Measurements from ENCODE around the gene EXOC7. TPM values are rescaled to one million over a fixed set of nuclear protein-coding genes. Genes with fewer than 3 reads are reported as not detected.

The EXOC7 gene
- total RNA-seq, 2 donors from 2014 or later: 85.0 to 91.9 TPM

DNA sequence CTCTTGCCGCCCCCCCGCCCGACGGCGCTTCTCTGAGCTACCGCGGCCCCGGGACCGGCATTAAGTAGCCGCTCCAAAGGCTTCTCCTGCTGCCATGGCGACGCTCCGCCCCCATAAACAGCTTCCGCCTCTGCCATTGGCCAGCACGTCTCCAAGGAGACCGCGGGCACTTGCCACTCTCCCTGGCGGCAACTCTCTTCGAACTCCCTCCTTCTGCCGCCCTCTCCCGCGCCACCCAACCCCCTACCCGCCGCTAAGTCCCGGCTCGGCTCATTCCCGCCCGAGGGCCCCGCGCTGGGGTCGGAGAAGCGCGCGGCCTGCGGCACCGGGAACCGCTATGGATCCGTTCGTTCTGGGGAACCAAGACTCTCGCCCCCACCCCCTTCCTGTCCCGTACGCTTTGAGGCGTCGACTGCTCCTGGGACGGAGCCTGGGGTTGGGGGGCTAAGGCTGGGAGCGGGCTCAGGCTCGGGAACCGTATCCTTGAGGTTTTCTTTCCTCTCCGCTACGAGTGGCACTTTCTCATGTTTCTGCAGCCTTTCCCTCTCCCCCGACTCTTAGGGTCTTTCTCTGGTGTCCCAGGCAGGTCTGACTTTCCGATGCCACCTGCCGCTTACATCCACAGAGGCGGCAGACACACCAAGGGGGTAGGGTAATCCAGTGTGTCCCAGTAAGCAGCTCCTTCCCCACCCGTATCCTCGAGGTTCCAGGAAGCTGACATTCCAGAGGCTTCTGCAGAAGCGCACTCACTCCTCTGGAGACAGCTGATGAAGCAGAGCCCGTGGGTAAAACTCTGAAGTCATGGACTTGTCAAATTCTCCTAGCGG, 37.8 kb upstream of the EXOC7 start, which contains the start of gene FOXJ1:
FOXJ1 (minus strand) TSS at position 34 of the 827 bp plus-strand sequence. CDS start 850 bp downstream, outside the sequence.
- ATAC-seq (peak; percentile 78 to 90), DNase-seq (ENCODE audit: low spot score in 2 of 2) (peak; percentile 89 to 94)
- Mint-ChIP-seq H3K36me3 (peaks cover 0 to 9% of the 10 kb centered on the region in 2 donors), H3K9me3 (no peaks in the 10 kb centered on the region), H3K27ac (peak within 1 kb of the TSS in 1 of 2 donors; percentile 39)

DNA sequence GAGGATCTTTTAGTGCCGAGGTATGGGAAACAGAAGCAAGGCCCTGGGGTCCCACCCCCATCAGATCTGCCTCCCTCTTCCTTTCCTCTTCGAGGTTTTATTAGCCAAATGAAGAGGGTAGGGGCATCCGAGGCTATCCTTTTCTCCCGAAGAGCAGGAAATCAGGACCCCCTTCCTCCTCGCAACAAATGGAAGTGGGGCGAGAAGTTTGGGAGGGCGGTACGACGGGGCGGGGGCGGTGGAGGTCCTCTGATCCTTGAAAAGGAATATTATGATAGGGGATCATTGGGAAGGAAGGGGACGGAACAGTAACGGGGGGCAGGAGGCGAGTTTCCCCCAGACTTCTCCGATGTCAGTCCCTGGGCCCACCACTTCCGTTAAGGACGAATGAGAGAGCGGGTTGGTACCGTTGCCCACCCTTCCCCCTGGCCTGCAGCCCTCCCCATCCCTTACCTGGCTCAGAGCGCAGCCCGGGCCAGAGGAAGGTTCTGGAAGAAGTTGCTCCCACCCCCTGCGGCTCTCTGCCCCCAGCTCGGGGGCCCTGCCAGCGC, 37.1 kb upstream of the EXOC7 start:
- DNase-seq (ENCODE audit: low spot score in 2 of 2): no peak
- Mint-ChIP-seq H3K9me3 (no peaks in the 10 kb centered on the region), H3K36me3 (peaks cover 0 to 5% of the 10 kb centered on the region in 2 donors), H3K27ac (no peak overlapping the region)
- no peak for ATAC-seq

DNA sequence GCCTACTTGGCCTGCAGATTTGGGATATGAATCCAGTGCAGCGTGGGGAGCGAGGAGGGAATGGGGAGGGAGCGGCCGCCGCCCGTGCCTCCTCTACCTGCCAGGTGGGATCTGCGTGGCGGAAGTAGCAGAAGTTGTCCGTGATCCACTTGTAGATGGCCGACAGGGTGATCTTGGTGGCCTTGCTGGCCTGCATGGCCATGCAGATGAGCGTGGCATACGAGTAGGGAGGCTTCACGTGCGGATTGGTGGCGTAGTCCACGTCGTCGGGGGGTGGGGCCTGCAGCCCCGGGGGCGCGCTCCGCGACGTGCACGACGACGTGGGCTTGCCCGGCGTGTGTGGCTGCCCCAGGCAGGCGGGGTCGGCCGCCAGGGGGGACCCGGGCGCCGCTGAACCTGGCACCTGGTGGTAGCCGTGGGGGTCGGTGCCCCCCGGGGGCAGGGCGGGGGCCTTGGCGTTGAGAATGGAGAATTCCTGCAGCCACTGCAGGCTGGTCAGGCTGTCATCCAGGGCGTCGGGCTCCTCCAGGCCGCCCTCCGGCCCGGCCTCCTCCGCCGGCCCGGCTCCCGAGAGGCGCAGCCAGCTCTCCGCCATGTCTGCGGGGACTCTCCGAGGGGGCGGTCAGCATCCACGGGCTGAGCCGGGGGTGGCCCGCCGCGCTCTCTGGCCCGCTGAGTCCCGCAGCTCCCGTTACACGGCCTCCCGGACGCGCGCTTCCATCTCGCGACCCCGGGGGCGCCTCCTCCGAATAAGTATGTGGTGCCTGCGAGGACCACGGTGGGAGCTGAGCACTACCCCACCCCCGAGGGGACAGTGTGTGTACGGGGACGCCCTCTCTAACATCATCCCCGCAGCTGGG, 36.4 kb upstream of the EXOC7 start:
- peak overlapping the region in 1 of 2 donors; percentile 36 for H3K27ac Mint-ChIP-seq
- no peak for DNase-seq (ENCODE audit: low spot score in 2 of 2)
- H3K9me3 Mint-ChIP-seq: no peaks in the 10 kb centered on the region
- no peaks in the 10 kb centered on the region for H3K36me3 Mint-ChIP-seq
- peak; percentile 27 to 32 for ATAC-seq

DNA sequence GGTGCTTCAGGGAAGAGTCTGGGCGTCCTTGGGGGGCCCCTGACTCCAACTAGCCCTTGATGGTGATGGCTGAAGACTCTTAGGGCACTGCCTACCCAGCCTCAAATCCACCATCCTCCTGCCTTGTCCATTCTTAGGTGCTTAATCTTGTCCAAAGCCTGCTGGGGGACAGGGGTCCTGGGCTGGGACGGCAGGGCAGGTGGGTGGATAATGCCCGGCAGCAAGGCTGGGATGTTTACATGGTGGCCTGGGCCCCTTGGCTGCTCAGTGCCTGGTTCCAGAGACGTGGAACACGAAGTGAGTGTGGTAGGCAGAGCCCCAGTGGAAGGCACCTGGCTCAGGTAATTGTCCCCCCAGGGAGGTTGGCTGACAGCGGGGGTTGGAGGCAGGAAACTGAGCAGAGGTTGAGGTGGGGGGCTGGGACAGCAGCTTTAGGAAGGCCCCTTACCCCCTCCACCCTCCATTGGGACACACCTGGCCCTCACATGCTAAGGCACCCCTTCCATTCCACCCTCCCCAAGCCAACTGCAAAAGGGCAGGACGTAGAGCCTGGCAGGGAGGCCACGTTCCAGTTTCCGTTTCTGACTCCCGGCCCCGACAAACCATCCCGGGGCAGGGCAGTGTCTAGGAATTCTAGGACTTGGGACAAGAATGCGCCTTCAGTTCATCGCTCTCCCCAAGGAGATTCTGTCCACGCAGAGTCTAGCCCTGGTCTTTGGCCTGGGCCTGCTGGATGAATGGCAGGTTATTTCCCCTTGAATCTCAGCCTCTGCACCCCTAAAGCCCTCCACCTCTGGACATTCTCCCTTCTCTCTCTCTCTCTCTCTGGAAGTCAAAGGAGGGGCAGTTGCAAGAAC, 35.5 kb upstream of the EXOC7 start:
- ATAC-seq (no peak), DNase-seq (ENCODE audit: low spot score in 2 of 2) (no peak)
- Mint-ChIP-seq H3K36me3 (no peaks in the 10 kb centered on the region), H3K27ac (peak overlapping the region in 1 of 2 donors; percentile 36), H3K9me3 (no peaks in the 10 kb centered on the region)

DNA sequence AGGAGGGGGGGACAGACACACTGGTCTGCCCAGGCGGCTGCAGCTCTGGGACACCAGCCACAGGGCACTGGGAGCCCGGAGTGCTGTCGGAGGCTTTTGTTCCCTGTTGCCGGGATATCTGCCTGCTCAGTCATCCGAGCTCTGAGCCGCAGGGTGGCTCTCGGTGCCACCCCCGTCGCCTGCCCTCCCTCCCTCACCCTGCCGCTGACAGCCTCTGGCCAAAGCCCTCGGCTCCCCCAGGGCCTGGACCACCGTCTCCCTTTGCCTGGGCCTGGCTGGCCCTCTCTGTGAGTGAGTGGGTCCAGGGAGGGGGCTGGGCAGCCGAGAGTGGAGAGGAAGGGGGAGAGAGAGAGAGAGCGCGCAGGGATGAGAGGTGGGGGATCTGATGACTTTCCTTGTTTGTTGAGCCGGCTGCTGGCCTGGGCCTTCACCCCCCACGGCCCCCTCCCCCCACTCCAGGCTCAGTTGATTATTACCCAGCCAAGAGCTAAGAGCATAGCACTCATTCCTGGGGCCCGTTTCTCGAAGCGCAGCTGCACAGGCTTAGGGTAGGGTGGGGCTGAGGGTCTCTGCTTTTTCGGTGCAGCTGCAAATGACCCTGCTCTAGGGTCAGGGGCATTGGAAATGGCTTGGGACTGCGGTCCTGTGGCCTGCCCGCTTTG, 34.8 kb upstream of the EXOC7 start:
- ATAC-seq: no peak
- no peaks in the 10 kb centered on the region for H3K36me3 Mint-ChIP-seq
- no peaks in the 10 kb centered on the region for H3K9me3 Mint-ChIP-seq

DNA sequence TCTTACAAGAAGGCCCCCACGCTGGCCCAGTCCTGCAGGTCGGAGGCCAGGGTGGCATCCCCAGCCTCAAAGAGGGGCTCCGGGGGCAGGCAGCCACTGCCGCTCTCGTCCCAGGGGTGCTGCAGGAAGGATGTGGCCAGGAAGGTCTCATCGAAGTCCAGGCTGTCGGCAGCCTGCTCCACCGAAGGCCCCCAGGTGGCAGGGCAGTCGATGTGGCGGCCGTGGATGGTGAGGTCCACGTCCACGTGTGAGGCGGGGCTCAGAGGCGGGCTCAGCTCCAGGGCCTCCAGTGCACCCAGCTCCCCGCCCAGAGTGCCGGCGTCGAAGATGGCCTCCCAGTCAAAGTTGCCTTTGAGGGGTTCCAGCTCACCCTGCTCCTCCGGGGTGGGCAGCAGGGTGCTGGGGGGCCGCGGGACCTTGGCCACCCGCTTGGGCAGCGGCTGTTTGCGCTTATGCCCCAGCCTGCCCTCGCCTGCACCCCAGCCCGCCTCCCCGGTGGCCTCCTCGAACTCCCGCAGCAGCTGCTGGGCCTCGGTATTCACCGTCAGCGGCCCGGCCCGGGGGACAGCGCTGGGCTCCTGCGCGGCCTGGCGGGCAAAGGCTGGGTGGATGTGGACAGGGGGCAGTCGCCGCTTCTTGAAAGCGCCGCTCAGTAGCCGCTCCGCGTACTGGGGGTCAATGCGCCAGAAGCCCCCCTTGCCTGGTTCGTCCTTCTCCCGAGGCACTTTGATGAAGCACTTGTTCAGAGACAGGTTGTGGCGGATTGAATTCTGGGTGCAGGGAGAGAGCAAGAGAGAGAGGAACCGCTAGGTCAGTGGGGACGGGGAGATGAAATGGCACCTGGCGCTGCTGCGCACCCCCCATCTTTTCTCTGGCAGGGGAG, 34.0 kb upstream of the EXOC7 start:
- no peak for ATAC-seq
- H3K36me3 Mint-ChIP-seq: no peaks in the 10 kb centered on the region
- peak overlapping the region in 1 of 2 donors; percentile 59 for H3K27ac Mint-ChIP-seq
- H3K9me3 Mint-ChIP-seq: no peaks in the 10 kb centered on the region
- no peak for DNase-seq (ENCODE audit: low spot score in 2 of 2)

More for the DNA sequence above, 34.8 kb upstream of the EXOC7 start:
- DNase-seq (ENCODE audit: low spot score in 2 of 2): no peak
- no peak overlapping the region for H3K27ac Mint-ChIP-seq

DNA sequence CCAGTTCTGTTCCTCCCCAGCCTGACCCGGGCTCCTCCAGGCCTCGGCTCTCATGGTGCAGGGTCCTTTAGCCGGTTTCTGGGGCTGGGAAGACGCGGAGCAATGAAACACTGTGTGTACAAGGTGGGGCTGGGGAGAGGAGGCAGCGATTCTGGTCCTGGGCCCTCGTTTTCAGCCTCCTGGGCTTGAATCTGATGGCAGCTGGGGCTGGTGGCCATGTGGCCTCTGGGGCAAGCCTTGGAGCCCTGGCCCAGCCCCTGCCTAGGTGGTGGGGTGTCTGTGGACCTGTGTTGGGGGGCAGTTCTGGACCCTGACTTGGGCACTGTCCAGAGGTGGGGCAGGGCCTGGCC, 33.4 kb upstream of the EXOC7 start:
- ATAC-seq (no peak), DNase-seq (ENCODE audit: low spot score in 2 of 2) (no peak)
- no peaks in the 10 kb centered on the region for H3K36me3 Mint-ChIP-seq
- peak overlapping the region; percentile 17 to 59 for H3K27ac Mint-ChIP-seq
- no peaks in the 10 kb centered on the region for H3K9me3 Mint-ChIP-seq

DNA sequence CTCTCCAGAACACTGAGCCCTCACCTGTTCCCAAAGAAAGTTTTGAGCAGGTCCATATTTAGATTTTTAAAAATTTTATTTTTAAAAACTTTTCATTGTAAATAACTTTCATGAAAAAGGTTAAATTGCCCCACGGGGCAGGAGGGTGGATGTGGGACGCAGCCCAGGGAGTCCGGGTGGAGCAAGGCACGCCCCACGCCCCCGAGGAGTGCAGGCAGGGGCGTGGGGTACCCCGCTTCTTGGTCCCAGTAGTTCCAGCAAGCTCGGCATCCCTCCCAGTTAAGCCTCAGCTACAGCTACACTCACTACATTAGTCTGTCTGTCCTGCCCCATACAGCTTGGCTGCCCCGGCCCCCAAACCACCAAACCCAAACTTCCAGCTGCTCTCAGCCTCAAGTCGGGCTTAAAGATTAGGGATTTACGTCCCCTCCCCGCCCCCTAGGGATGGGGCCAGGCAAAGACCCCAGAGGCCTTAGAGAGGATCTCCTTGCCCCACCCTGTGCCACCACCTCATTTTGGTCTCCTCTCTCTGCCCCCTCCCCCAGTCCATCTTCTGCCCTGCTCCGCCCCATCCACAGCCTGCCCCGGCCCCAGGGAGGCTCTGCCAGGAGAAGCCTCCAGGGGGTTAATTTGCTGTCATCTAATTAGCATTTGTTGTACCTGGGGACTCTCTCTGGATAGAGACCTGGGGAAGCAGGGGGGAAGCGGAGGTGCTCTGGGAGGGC, 32.9 kb upstream of the EXOC7 start:
- no peaks in the 10 kb centered on the region for H3K9me3 Mint-ChIP-seq
- DNase-seq (ENCODE audit: low spot score in 2 of 2) (no peak), ATAC-seq (no peak)
- peak overlapping the region; percentile 17 to 59 for H3K27ac Mint-ChIP-seq
- H3K36me3 Mint-ChIP-seq: no peaks in the 10 kb centered on the region

DNA sequence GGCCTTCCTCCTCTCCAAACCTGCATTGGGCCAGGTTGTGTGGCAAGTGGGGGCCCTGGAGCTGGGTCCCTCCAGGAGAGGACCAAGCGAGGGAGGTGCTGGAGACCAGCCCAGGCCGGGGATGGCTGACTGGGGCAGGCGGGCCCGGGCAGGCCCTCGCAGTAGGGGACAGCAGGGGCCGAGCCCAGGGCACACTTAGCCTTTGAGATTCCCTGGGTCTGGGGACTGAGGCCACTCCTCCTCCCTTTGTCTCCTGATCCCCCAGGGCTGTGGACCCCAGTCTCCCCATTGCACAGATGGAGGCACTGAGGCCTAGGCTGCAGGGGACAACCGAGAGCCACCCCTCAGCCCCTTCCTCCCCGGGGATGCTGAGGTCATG, 32.2 kb upstream of the EXOC7 start:
- Mint-ChIP-seq H3K9me3 (no peaks in the 10 kb centered on the region), H3K27ac (peak overlapping the region in 1 of 2 donors; percentile 63), H3K36me3 (no peaks in the 10 kb centered on the region)
- DNase-seq (ENCODE audit: low spot score in 2 of 2): no peak
- ATAC-seq: no peak

DNA sequence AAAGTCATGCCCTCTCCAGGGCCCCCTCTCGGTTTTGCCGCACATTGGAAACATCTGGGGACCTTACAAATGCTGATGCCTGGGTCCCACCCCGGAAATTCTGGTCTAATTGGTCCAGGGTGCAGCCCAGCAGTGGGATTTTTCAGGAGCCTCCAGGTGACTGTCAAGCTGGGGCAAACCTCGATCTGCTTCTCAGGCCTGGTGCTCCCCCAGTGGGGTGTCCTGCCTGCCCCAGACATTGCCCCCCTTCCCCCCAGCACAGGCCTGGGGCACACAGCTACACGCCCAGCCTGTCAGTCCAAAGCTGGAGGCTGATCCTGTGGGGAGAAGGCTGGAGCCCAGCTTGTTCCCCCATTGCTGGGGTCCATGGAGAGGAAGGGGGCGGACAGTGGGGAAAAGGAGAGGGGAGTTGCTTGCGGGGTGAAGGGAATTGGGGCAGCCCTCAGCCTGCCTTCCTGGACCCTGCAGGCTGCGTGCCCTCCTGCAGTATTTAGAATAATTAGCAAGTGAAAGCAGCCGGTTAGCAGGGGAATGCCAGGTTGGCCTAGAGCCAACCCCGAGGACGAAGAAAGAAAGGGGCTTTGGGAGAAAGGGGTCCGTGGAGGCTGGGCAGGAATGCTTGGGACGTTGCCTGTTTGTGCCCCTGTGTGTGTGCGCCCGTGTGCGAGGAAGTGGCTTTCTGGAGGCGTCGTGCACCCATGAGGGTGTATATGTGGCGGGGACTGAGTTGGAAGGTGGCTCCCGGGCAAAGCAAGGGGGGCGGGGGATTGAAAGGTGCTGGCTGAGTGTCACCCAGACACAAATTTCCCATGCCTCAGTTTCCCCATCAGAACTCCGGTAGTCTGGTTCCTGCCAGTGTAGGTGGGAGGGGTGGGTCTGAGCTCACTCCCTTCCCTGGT, 31.6 kb upstream of the EXOC7 start:
- no peak for ATAC-seq
- no peak for DNase-seq (ENCODE audit: low spot score in 2 of 2)
- H3K36me3 Mint-ChIP-seq: no peaks in the 10 kb centered on the region
- H3K27ac Mint-ChIP-seq: peak overlapping the region in 1 of 2 donors; percentile 63
- no peaks in the 10 kb centered on the region for H3K9me3 Mint-ChIP-seq

DNA sequence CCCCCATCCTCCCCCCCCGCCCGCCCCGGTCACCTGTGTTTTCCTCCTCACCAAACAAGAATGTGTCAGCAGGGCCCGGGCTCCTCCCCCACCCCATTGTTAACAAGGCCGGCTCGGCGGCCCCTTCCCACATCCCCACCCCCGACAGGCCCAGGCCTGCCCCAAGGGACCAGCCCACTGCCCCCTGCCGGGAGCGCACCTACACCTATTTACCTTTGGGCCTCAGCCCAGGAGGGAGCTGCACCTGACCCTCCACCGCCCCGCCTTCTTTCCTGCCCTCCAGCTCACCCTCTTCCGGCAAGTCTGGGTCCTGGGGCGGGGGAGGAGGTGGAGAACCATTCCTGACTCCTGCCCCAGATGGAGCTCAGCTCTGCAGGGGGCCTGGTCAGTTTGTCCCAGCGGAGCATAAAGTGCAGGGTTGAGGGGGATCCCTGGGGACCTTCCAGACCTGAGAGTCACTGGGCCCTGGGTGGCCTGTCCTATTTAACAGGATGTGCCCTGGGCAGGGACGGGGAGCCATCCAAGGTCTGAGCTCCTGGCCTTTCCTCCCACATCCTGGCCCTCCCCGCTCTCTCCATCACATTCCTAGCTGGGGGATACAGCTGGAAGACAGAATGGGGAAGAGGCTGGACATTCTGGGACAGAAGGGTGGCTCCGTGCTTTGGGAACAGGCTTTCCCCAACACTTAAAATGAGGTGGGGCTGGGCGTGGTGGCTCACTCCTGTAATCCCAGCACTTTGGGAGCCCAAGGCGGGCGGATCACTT, 29.2 kb upstream of the EXOC7 start:
- H3K9me3 Mint-ChIP-seq: no peaks in the 10 kb centered on the region
- DNase-seq (ENCODE audit: low spot score in 2 of 2) (no peak), ATAC-seq (no peak)
- no peaks in the 10 kb centered on the region for H3K36me3 Mint-ChIP-seq
- H3K27ac Mint-ChIP-seq: peak overlapping the region in 1 of 2 donors; percentile 8

DNA sequence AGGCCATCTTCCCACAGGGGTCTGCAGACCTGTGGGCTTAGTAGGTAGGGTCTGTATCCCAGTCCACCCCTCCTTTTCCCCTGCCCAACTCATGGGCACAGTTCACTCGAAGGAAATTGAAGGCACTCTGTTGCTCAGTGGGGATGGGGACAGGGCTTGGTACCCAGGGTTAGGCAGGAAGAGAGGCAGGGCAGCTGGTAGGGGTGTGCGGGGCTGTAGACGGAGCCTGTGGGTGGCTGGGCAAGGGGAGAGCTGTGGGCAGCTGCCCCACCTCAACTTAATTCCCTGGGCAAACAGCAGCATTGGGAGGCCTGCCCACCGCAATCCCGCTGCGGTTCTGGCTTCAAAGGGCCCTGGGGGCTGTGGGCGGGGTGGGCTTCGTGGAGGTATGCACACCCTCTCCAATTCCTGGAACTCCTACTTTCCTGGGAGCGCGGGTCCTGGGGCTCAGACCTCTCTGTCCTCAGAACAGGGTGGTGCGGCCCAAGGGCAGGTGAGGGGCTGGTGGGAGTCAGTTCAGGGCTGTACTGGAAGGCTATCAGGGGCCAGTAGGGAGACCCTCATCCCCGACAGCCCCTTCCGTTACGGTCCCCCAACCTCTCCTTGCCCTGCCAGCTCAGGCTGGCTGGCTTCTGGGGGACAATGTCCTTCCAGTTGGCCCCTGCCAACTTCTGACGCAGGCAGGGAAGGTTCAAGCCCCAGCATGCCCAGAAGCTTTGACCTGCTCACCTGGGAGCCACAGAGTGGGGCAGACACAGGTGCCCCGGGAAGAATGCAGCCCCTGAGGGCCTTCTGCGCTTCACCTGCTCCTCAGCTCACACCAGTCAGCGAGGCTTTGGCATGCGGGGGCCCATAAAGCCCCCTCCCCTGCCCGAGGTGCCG, 28.3 kb upstream of the EXOC7 start:
- ATAC-seq (no peak), DNase-seq (ENCODE audit: low spot score in 2 of 2) (no peak)
- no peaks in the 10 kb centered on the region for H3K9me3 Mint-ChIP-seq
- H3K27ac Mint-ChIP-seq: peak overlapping the region in 1 of 2 donors; percentile 4
- no peaks in the 10 kb centered on the region for H3K36me3 Mint-ChIP-seq

Measured in activated naive CD4-positive, alpha-beta T cell treated with anti-CD3 and anti-CD28 coated beads, Interleukin-2, amount 50 U/mL, for 72 hours (primary cell).